Activated T-cell treated with anti-CD3 and anti-CD28 coated beads, Interleukin-2, amount 50 U/mL, for 24 hours (primary cell): ENCODE measurements around the gene HGFAC.

ENCODE experiments used
- DNase-seq: peaks from one replicate; pipeline ENCODE4 v3.0.0-alpha.2; 2020
- H3K27ac Mint-ChIP-seq: 2 replicates; pipeline ENCODE4 v1.8.0; 2020; ENCODE audit warnings: mild to moderate bottlenecking, mixed read lengths
- H3K27me3 Mint-ChIP-seq: 2 replicates; pipeline ENCODE4 v1.8.0; 2020; ENCODE audit warnings: mixed read lengths
- H3K36me3 Mint-ChIP-seq: 2 replicates; pipeline ENCODE4 v1.8.0; 2020; ENCODE audit warnings: low read depth, mixed read lengths
- H3K4me1 Mint-ChIP-seq: 2 replicates; pipeline ENCODE4 v1.8.0; 2020; ENCODE audit warnings: low read depth, mixed read lengths
- H3K4me3 Mint-ChIP-seq: 2 replicates; pipeline ENCODE4 v1.8.0; 2020; ENCODE audit warnings: mild to moderate bottlenecking, moderate library complexity, mixed read lengths
- H3K9me3 Mint-ChIP-seq: 2 replicates; pipeline ENCODE4 v1.8.0; 2020; ENCODE audit warnings: mixed read lengths

HGFAC gene

DNA sequence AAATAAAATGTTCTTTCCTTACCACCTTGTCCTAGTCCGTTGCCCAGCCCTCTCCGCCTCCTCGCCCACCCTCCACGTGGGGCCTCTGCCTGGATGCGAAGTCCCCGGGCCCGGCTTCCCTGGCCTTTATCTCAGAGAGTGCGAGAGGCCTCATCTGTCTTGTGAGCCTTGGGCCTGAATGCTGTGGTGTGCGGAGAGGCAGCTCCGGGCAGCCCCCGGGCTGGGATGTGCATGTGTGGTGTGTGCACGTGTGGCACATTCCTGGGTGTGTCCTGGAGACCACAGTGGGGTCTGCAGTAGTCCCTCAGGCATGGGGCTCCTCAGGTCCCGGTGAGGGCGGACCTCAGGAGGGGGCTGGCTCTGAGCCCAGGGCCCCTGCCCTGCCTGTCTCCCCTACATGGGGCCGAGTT, 52.7 kb downstream of the HGFAC start:
- Mint-ChIP-seq H3K36me3 (no peaks in the 10 kb centered on the region), H3K9me3 (no peaks in the 10 kb centered on the region), H3K4me3 (no peak overlapping the region), H3K4me1 (no peaks in the 10 kb centered on the region), H3K27me3 (peaks cover 30% of the 10 kb centered on the region), H3K27ac (no peak overlapping the region)
- DNase-seq, result no peak

DNA sequence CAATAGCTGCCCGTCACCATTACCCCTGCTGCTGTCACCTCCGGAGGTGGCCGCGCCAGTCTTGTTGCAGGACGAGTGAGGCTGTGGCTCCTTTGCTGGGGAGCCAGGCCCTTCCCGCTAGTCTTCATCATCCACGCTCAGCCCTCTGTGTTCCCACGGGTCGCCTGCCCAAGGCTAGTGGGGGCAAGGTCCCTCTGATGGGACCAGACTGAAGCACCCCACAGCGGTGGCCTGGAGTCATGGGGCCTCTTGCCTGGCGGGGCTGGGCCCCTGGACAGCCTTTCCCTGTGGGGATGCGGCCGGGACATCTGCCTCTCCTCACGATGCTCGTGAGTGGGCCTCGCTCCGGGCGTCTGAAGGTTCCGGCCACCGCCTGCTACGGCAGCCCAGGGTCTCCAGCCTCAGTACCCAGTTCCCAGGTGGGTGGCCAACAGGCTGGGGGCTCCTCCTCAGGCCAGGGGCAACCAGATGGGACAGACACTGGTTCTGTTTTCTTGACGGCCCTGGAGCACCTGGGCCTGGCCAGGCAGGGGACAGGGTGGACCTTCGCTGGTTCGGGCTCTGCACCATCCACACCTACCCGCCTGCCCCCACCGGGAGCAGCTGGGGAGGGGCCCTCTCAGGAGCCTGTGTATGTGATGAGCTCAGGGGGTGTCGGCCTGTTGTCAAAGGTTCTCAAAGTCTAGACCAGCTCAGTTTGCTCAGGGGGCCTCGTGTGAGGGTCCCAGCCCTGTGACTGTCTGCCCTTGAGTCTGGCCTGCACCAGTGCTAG, 53.6 kb downstream of the HGFAC start:
- DNase-seq, result no peak
- Mint-ChIP-seq H3K27me3 (peaks cover 30% of the 10 kb centered on the region), H3K4me1 (no peaks in the 10 kb centered on the region), H3K9me3 (no peaks in the 10 kb centered on the region), H3K36me3 (no peaks in the 10 kb centered on the region), H3K4me3 (no peak overlapping the region), H3K27ac (no peak overlapping the region)

DNA sequence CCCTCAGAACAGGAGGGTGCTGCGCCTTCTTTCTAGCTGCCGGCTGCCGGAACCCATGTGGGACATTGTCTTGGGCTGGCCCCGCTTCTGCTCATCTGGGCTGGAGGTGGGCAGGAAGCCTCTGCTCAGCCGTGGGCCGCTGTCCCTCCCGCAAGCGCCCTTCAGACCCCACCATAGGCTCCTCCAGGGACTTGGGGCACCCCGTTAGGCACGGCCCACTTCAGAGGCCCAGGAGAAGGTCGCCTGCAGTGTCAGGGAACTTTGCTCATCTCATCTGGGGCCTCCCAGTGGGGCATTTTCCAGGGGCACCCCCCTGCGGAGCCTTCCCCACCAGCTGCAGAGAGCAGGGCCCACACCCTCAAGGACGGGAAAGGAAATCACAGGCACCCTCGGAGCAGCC, 54.3 kb downstream of the HGFAC start:
- no peak for DNase-seq
- Mint-ChIP-seq H3K4me1 (no peaks in the 10 kb centered on the region), H3K4me3 (no peak overlapping the region), H3K27ac (no peak overlapping the region), H3K9me3 (no peaks in the 10 kb centered on the region), H3K27me3 (peaks cover 30% of the 10 kb centered on the region), H3K36me3 (no peaks in the 10 kb centered on the region)

DNA sequence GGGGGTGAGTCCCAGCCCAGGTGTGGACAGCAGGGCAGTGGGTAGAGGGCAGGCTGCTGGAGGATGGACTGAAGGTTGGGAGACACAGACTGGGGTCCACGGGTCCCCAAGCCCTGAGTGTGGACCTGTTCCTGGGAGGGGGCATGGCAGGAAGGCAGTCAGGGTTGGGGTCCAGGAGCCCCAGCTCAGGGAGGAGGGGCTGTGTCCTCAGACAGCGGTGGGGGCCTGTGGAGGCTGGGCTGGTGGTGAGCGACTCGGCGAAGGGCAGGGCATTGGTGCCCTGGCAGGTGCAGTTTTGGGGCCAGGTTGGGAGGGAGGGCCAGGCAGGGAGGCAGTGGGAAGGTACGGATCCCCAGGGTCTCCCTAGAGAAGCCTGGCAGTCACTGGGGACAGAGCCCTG, 55.3 kb downstream of the HGFAC start:
- Mint-ChIP-seq H3K27ac (no peak overlapping the region), H3K27me3 (peaks cover 21% of the 10 kb centered on the region), H3K4me3 (no peak overlapping the region), H3K9me3 (no peaks in the 10 kb centered on the region), H3K4me1 (no peaks in the 10 kb centered on the region), H3K36me3 (peaks cover 4% of the 10 kb centered on the region)
- DNase-seq, result no peak

DNA sequence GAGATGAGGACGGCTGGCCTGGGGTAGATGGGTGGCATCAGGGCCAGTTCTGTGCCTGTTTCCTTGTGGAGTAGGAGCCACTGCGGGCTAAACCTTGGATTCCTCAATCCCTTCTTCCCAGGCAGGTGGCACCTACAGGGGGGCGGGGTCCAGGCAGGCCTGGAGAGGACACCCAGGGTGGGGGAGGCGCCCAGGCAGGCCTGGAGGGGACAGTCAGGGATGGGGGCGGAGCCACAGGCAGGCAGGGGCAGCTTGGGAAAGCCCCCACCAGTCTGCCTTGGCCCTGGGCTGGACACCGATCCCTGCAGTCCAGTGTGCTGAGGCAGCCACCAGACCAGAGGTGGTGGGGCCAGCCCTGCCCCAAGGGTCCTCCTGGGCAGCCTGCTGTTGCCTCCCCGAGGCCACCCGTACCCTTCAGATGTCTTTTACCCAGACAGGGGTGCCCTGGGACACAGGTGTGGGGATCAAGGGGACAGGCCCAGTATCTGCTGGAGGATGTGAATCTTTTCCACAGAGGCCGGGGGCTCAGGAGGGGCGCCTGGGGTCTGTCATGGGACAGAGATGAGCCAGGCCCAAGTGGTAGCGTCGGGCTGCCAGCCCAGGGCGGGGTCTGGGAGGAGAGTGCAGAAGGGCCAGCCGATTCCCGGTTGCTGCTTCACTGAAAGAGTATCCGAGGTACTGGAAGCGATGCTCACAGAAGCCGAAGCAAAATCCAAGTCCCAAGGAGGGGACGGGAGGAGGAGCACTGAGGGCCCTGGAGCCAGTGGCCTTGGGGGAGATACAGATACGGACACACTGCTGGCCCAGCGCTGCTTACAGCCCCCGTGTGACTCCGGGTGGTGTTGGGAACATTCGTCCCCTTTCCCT, 56.0 kb downstream of the HGFAC start:
- DNase-seq, result no peak
- H3K4me3 Mint-ChIP-seq, result no peak overlapping the region
- no peak overlapping the region for H3K27ac Mint-ChIP-seq
- peaks cover 18% of the 10 kb centered on the region for H3K27me3 Mint-ChIP-seq
- H3K4me1 Mint-ChIP-seq, result no peaks in the 10 kb centered on the region
- peaks cover 10% of the 10 kb centered on the region for H3K36me3 Mint-ChIP-seq
- no peaks in the 10 kb centered on the region for H3K9me3 Mint-ChIP-seq

DNA sequence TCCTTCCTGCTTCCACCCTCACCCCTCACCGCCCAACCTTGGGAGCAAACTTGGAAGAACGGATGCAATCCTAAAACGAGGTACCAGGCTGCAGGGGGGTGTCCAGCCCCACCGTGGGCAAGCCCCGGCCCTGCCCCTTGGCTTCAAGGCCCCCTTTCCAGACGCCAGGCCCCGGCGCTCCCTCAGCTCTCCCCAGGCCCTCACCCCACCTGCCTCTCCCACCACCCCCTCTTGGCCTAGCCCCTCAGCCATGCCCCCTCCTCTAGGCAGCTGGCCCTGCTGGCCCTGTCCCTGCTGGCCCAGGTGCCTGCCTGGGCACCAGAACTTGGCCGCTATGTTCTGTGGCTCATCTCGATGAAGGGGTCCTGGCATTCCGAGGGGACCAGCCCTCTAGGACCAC, 56.6 kb downstream of the HGFAC start:
- Mint-ChIP-seq H3K27ac (no peak overlapping the region), H3K9me3 (no peaks in the 10 kb centered on the region), H3K4me3 (no peak overlapping the region), H3K4me1 (peaks cover 2% of the 10 kb centered on the region), H3K27me3 (peaks cover 17% of the 10 kb centered on the region), H3K36me3 (peaks cover 16% of the 10 kb centered on the region)
- DNase-seq, result no peak
